Activated T-cell treated with anti-CD3 and anti-CD28 coated beads, Interleukin-2, amount 50 U/mL, for 1 hour (primary cell): ENCODE measurements around the gene TTC23.

Source experiments
- DNase-seq: peaks from one replicate; pipeline ENCODE4 v3.0.0-alpha.2; 2020

TTC23 gene

GRCh38 chr15:99249270-99249841 is at the start of gene TTC23:
TTC23 (minus strand) TSS chr15:99249581; CDS start chr15:99228712, 20,869 bp downstream.
- DNase-seq: no peak

GRCh38 chr15:99296386-99296785 is 47.0 kb upstream of the TTC23 start:
- DNase-seq: no peak

GRCh38 chr15:99295840-99296239 is 46.5 kb upstream of the TTC23 start:
- no peak for DNase-seq

GRCh38 chr15:99291643-99292042 is 42.3 kb upstream of the TTC23 start:
- DNase-seq: no peak

- no peak for DNase-seq
Observed at GRCh38 chr15:99283717-99284116, 34.3 kb upstream of the TTC23 start.

- DNase-seq: no peak
Observed at GRCh38 chr15:99282586-99282985, 33.2 kb upstream of the TTC23 start.

- no peak for DNase-seq
Observed at GRCh38 chr15:99282121-99282520, 32.7 kb upstream of the TTC23 start.

GRCh38 chr15:99279827-99280226 is 30.4 kb upstream of the TTC23 start:
- no peak for DNase-seq

- DNase-seq: no peak
Observed at GRCh38 chr15:99279290-99279689, 29.9 kb upstream of the TTC23 start.

GRCh38 chr15:99275525-99276128 is 26.2 kb upstream of the TTC23 start:
- no peak for DNase-seq

- no peak for DNase-seq
Observed at GRCh38 chr15:99275061-99275460, 25.7 kb upstream of the TTC23 start.

- DNase-seq: no peak
Observed at GRCh38 chr15:99273801-99274200, 24.4 kb upstream of the TTC23 start.

- no peak for DNase-seq
Observed at GRCh38 chr15:99268431-99268830, 19.1 kb upstream of the TTC23 start.

GRCh38 chr15:99267957-99268356 is 18.6 kb upstream of the TTC23 start:
- no peak for DNase-seq

- DNase-seq: no peak
Observed at GRCh38 chr15:99265541-99266070, 16.2 kb upstream of the TTC23 start.

- DNase-seq: no peak
Observed at GRCh38 chr15:99264125-99264524, 14.7 kb upstream of the TTC23 start.

GRCh38 chr15:99257107-99257750 is 7.8 kb upstream of the TTC23 start:
- DNase-seq: no peak

- DNase-seq: no peak
Observed at GRCh38 chr15:99253381-99254090, 4.2 kb upstream of the TTC23 start.

GRCh38 chr15:99252326-99252725 is 2.9 kb upstream of the TTC23 start:
- no peak for DNase-seq

- peak; percentile 92 for DNase-seq
Observed at GRCh38 chr15:99250857-99251841, 1.8 kb upstream of the TTC23 start, which contains the start of gene LRRC28. LRRC28 (plus strand) TSS chr15:99251481; CDS start chr15:99255958, 4,477 bp downstream.

- DNase-seq: no peak
Observed at GRCh38 chr15:99250494-99250856, 1.1 kb upstream of the TTC23 start.

- no peak for DNase-seq
Observed at GRCh38 chr15:99250001-99250400, 620 bp upstream of the TTC23 start.
